GM18505 (cell line): Measurements from ENCODE around the gene AKAP6.

Experiments used
- ATAC-seq: cut with Tn5 transposase; IDR thresholded peaks from one replicate; pipeline ENCODE4 v1.9.1; 2021; ENCODE audit not compliant: unreplicated experiment
- POLR2A ChIP-seq: IDR thresholded peaks from 4 replicates; pipeline ENCODE4 v1.6.1; 2011; ENCODE audit warnings: borderline replicate concordance; ENCODE audit not compliant: insufficient read depth, insufficient read length; ENCODE audit errors: extremely low read depth

The AKAP6 gene

DNA sequence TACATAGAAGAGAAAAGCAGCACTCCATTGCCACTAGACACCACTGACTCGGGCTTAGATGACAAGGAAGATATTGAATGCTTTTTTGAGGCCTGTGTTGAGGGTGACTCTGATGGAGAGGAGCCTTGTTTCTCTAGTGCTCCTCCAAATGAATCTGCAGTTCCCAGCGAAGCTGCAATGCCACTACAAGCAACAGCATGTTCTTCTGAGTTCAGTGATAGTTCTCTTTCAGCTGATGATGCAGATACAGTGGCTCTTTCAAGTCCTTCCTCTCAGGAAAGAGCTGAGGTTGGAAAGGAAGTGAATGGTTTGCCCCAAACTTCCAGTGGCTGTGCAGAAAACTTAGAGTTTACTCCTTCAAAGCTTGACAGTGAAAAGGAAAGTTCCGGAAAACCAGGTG is 495.1 kb downstream of the AKAP6 start:
- no peak for ATAC-seq
- no peak for TF ChIP-seq POLR2A

GRCh38 chr14:32825058-32825457 is 496.0 kb downstream of the AKAP6 start:
- TF ChIP-seq POLR2A, result no peak
- ATAC-seq, result no peak

DNA sequence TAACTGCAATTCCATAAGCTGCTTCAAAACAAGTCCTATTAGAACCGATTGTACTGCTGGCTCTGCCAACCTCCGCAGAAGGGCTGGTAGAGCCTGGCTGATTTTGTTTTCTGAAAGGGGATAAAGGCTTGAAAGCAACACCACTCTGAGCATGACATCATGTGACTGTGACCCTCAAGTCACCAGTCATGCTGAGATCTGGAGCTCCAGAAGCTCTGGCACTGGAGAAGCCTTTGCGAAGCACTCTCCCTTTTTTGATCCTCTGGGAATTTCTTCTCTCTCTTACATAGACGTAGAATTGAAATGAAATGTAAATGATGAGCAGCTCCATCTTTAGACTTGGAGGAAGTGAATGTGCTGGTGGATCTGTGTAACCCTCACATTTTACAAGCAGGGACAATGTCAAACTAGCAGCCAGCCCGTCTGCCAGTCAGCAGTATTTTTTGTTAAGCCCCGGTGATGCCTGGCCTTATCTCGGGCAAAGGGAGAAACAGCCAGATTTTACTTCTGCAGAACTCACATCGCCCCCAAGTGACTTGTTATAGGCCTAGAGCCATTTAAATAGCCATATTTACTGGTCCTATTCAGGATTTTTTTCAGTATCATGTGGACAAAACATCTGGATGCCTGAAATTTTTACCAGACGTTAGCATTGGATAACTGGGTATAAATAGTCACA is 497.4 kb downstream of the AKAP6 start:
- TF ChIP-seq POLR2A, result no peak
- ATAC-seq, result no peak

GRCh38 chr14:32827514-32827913 is 498.4 kb downstream of the AKAP6 start:
- TF ChIP-seq POLR2A, result no peak
- ATAC-seq, result no peak

GRCh38 chr14:32835924-32836323 is 506.8 kb downstream of the AKAP6 start:
- ATAC-seq, result no peak
- TF ChIP-seq POLR2A, result no peak

- ATAC-seq, result no peak
- no peak for TF ChIP-seq POLR2A
Measured at GRCh38 chr14:32841698-32842097, 512.6 kb downstream of the AKAP6 start.

DNA sequence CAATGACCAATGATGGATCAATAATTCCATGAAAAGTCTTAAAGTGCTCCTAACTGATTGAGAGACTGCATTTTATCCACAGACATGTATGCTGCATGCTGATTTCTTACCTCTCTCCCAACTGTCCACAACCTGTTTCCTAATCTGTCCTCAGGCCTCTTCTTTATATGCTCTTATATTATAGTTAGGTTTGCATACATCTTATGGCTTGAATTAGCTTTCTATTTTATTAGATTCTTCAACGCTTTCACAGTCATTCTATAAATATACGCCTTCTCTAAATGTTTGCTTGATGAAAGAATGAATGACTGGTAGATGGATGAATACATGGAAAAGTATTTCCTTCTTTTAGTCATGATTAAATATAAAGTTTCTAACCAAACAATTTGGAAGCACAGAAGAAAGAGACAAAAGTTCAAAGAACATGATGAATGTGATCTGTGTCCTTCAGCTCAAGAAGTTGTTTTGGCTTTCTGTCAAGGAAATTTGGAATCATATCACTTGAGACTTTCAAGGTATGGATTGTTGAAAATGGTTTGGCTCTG is 517.8 kb downstream of the AKAP6 start:
- no peak for TF ChIP-seq POLR2A
- ATAC-seq, result no peak

DNA sequence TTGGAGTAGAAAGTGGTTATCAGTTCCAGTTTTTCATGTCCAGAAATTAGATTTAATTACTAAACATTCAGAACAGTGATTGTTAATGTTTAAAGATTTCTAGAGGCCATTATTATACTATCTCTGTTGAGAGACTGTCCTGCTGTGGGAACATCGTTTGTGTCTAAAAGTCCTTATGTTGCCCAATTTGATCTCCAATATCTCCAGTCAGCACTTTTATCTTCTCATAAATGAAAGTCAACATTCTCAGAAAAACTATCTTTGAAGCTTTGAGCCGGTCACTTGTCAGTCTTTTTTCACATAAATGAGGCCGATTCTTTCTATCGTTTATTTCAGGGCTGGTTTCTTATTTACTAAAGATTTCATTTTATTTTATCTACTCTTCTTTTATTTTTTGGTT is 518.8 kb downstream of the AKAP6 start:
- ATAC-seq, result no peak

DNA sequence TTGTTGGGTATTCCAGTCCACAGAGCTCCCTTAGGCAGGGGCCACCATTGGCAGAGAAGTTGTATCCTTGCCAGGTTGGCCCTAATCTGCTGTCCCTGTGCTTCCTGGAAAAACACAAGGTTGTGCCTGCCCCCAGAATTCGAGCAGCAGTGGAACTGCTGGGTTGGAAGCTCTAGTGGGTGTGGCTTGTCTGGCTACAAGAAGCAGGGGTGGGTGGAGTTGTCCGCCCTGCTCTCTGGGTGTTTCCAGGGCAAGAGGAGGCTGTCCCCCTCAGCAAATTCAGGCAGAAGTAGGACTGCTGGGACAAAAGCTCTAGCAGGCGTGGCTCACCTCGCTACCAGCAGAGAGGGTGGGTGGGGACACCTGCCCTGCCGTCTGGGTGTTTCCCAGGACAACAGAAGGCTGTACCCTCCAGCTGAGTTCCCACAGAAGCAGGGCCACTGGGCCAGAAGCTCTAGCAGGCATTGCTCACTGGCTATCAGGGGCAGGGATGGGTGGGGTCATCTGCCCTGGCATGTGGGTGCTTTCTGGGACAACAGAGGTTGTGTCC is 536.8 kb downstream of the AKAP6 start:
- no peak for ATAC-seq
- no peak for TF ChIP-seq POLR2A

More for the DNA sequence above, 518.8 kb downstream of the AKAP6 start:
- TF ChIP-seq POLR2A, result no peak

- no peak for TF ChIP-seq POLR2A
- no peak for ATAC-seq
Measured at GRCh38 chr14:32883188-32883587, 554.1 kb downstream of the AKAP6 start.
